Upper lobe of right lung (tissue), 1 donor: ENCODE measurements around the gene PURA. TPM values are rescaled to one million over a fixed set of nuclear protein-coding genes. Genes with fewer than 3 reads are reported as not detected.

Experiments
- ATAC-seq: fragments of 200-7000 bp; cut with Tn5 transposase; one replicate; pipeline ENCODE4 v1.9.1; 2020; ENCODE audit warnings: mild to moderate bottlenecking, moderate library complexity
- DNase-seq: peaks from one replicate; pipeline ENCODE4 v3.0.0-alpha.2; 2020
- H3K27ac ChIP-seq: fragments of 200-600 bp; one replicate; pipeline ENCODE4 v1.8.0; 2022
- H3K27me3 ChIP-seq: fragments of 200-600 bp; one replicate; pipeline ENCODE4 v1.8.0; 2022; ENCODE audit warnings: mild to moderate bottlenecking
- H3K36me3 ChIP-seq: fragments of 200-600 bp; one replicate; pipeline ENCODE4 v1.8.0; 2022
- H3K4me1 ChIP-seq: fragments of 200-600 bp; one replicate; pipeline ENCODE4 v1.8.0; 2022
- H3K4me3 ChIP-seq: fragments of 200-600 bp; one replicate; pipeline ENCODE4 v1.8.0; 2022; ENCODE audit warnings: mild to moderate bottlenecking
- H3K9me3 ChIP-seq: fragments of 200-600 bp; one replicate; pipeline ENCODE4 v1.8.0; 2022
- intact Hi-C: fragments of 100-400 bp; cut with DNase I; formaldehyde crosslinking; loops from one replicate; pipeline ENCODE4 v1.11.0; 2022
- total RNA-seq: library from RNA; stranded (reverse); fragmentation: NEBNext Ultra II Directional; extraction: Animal tissue kit (Norgen Biotek cat#: 25700); gene quantifications from one replicate; pipeline ENCODE4 v1.2.1, GENCODE V29; 2021
- TF ChIP-seq, protein P1 (sequence below): fragments of 200-600 bp; IDR thresholded peaks from one replicate; pipeline ENCODE4 v1.8.0; 2022; ENCODE audit warnings: antibody characterized with exemption
- donor health status: DM: no; HTN: yes; CAD: no; lungs with severe emphysema.

The PURA gene
- total RNA-seq, 1 donor from 2014 or later, result 31.5 TPM

DNA sequence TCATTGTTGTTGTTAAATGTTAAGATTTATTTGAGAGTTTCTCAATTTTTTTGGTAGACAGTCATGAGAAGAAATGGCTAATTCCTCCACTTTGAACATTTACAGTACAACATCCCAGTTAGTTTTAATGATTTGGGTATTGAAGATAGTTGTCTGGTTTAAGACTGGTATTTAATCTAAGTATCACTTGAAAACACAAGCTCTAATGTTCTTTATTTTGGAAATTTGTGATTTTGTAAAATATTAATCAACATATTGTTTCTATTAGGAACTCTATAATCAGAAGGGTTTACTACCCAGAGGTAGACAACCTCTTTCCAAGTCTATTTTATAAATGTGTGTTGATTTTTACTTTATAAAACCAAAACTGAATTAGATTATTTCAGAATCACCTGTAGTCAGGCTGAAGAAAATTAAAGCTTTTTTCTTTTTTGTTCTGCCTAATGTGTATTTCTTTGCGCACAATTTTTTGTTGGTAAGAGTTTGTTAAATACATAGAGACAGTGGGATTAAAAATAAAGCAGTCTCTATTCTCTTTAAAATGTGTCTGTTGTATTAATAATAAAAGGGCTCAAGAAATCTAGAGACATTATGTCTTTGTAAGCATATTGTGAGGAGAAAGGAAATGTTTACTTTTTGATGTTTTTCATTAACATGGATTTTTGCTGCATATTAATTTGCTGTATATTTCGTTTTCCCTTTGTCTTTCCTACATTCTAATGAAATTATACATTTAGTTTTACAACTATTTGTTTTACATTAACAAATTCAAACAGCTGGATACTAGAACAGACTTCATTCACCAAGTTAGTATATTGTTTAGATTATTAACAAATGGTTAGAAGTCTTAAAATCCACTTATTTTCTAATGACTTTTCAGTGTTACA, 3.9 kb upstream of the PURA start:
- Histone ChIP-seq H3K36me3 (no peaks in the 10 kb centered on the region), H3K4me1 (peaks cover 44% of the 10 kb centered on the region), H3K27me3 (no peaks in the 10 kb centered on the region), H3K4me3 (peak overlapping the region; percentile 72), H3K9me3 (no peaks in the 10 kb centered on the region), H3K27ac (no peak overlapping the region)
- ATAC-seq, result no peak
- intact Hi-C loops, result no loop called here
- TF ChIP-seq, protein P1, sequence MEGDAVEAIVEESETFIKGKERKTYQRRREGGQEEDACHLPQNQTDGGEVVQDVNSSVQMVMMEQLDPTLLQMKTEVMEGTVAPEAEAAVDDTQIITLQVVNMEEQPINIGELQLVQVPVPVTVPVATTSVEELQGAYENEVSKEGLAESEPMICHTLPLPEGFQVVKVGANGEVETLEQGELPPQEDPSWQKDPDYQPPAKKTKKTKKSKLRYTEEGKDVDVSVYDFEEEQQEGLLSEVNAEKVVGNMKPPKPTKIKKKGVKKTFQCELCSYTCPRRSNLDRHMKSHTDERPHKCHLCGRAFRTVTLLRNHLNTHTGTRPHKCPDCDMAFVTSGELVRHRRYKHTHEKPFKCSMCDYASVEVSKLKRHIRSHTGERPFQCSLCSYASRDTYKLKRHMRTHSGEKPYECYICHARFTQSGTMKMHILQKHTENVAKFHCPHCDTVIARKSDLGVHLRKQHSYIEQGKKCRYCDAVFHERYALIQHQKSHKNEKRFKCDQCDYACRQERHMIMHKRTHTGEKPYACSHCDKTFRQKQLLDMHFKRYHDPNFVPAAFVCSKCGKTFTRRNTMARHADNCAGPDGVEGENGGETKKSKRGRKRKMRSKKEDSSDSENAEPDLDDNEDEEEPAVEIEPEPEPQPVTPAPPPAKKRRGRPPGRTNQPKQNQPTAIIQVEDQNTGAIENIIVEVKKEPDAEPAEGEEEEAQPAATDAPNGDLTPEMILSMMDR, result no peak
- no peak for DNase-seq

DNA sequence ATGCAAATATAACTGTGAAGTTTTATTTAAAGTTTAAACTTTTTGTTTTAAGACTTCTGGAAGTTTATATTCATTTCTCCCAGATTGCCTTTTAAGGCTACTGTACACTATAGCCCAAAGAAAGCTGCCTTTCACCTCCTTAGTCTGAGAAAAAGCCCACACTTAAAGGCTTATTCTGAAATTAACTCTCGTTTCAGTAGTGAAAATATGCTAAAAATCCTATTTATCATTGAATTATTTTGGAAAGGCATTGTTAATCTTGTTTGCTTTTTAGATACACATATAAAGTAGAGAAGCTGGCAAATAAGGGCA, 3.3 kb upstream of the PURA start:
- TF ChIP-seq, protein P1, result no peak
- H3K9me3 ChIP-seq, result no peaks in the 10 kb centered on the region
- intact Hi-C loops, result no loop called here
- ATAC-seq (no peak), DNase-seq (no peak)
- no peaks in the 10 kb centered on the region for H3K27me3 ChIP-seq
- peaks cover 50% of the 10 kb centered on the region for H3K4me1 ChIP-seq
- H3K4me3 ChIP-seq, result no peak overlapping the region
- no peak overlapping the region for H3K27ac ChIP-seq
- no peaks in the 10 kb centered on the region for H3K36me3 ChIP-seq

DNA sequence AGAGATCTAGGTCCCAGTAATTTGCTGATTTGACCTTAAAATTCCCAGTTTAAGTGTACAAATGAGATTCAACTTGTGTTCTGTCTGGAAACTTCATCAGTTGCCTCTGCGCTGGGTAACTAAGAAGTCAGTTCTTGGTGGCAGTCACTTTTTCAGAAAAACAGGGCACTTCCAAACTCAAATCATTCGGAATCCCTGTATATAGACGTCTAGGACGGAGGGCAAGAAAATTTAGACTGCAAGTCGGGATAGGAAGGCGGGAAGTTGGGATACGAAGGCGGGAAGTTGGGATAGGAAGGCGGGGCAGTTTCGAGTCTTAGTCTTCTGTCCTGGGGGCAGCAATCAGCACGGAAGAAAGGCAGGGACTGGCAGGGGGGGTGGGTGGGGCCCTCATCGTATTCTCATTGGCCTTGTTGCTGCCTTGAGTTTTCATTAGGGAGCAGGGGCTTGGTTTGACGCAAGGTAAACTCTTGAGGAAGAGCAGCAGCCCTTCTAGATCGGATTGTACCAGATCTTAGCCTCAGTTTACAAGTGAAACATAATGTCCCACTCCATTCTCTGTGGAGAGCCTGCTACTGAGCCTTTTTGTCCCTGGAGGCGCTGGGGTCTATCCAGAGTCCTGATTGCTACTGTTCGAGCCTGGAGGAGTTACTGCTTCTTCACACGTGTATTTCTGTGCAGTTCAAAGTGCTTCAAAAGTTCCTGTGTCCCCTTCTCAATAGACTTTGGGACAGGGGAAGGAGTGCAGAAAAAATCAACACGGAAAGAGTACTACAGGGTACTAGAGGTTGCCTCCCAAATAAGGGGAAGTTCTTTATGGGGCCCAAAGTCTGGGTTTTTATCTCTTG, 2.7 kb upstream of the PURA start:
- Histone ChIP-seq H3K27me3 (no peaks in the 10 kb centered on the region), H3K4me1 (peaks cover 53% of the 10 kb centered on the region), H3K4me3 (no peak overlapping the region), H3K9me3 (no peaks in the 10 kb centered on the region), H3K36me3 (no peaks in the 10 kb centered on the region), H3K27ac (no peak overlapping the region)
- DNase-seq, result no peak
- TF ChIP-seq, protein P1, result no peak
- no peak for ATAC-seq
- intact Hi-C loops, result no loop called here

DNA sequence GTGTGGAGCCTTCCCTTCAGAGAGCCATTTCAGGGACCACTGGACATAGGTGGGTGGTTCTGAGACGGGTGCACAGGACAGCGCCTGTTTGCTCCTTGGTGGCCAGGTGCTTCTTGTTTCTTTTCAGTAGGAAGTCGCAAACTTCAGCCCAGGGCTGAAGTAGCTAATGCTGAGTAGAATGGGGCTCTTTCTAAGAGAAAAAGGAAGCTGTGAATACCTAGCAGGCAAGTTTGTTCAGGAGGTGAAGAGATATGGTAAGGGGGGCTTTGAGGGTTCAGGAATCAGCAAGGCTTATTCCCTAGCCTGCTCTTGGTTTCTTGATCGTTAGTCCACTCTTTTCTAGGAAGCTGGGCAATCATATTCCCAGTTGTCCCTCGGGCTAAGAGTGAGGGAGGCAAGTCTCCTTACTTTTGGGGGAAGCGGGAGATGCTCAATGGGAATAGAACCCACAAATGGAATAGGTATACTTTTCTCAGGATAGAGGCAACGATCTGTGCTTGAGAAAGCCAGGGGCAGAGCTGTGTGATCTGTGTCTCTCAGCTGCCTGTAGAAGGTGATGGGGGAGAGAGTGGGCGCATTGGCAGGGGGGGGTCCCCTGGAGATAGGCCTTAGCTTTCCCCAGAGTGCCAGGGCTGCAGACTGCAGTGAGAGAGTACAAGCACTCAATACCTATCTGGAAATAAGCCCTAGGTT, 1.9 kb upstream of the PURA start:
- intact Hi-C loops, result no loop called here
- DNase-seq (no peak), ATAC-seq (no peak)
- no peaks in the 10 kb centered on the region for H3K9me3 ChIP-seq
- TF ChIP-seq, protein P1, result no peak
- no peak overlapping the region for H3K4me3 ChIP-seq
- H3K4me1 ChIP-seq, result peaks cover 53% of the 10 kb centered on the region
- H3K27me3 ChIP-seq, result no peaks in the 10 kb centered on the region
- H3K27ac ChIP-seq, result no peak overlapping the region
- no peaks in the 10 kb centered on the region for H3K36me3 ChIP-seq

DNA sequence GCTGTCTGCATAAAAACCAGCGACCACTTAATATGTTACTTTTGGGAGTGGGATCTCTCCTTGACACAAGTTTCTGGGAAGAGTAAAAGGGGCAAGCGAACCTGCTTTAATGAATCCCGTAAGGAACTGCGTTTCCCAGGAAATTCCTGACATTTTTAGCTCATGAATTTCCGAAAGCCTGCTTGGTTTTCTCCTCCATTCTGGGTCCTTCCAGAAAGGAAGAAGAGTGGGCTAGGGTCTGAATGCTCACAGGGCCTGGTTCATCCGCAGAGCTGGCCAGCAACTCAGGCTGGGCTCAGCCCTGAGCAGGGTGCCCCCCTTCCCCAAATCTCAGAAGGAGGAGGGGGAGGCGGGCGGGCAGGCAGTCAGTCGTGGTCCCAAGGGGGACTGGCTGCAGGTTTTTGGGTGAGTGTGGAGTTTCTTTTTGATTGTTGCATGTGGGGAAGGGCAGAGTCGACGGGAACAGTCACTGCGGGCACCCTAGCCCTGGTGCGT, 1.2 kb upstream of the PURA start:
- no peak for DNase-seq
- Histone ChIP-seq H3K4me3 (peak overlapping the region; percentile 77), H3K27ac (peak overlapping the region; percentile 92), H3K4me1 (peaks cover 58% of the 10 kb centered on the region), H3K9me3 (no peaks in the 10 kb centered on the region), H3K36me3 (no peaks in the 10 kb centered on the region), H3K27me3 (no peaks in the 10 kb centered on the region)
- intact Hi-C loops, result no loop called here
- TF ChIP-seq, protein P1, result no peak
- no peak for ATAC-seq
